K562 (cell line): Measurements from ENCODE around the gene ANO8. TPM values are rescaled to one million over a fixed set of nuclear protein-coding genes. Genes with fewer than 3 reads are reported as not detected.

Experiments used
- ATAC-seq: fragments of 200-7000 bp; cut with Tn5 transposase; 3 replicates; pipeline ENCODE4 v1.9.1; 2020; ENCODE audit warnings: moderate library complexity
- BruUV-seq: library from RNA; stranded (reverse); fragments of 400-500 nt; replicated peaks from 2 replicates; lab custom pipeline; 2021; lab: Mats Ljungman, UMichigan
- CTCF ChIA-PET: fragments of 300-600 bp; formaldehyde crosslinking; extraction: SDS; loops from one replicate; lab custom pipeline; 2021; ENCODE audit warnings: low intra/inter-chr PET ratio; lab: Yijun Ruan, JAX
- POLR2A ChIA-PET: fragments of 300-600, 350-650 bp; sonication (Branson Sonifier 250); formaldehyde crosslinking; extraction: SDS; loops from one replicate; lab custom pipeline; 2021; ENCODE audit warnings: antibody characterized with exemption, inconsistent platforms; lab: Yijun Ruan, JAX
- DNase-seq, 4 experiments: peaks; one replicate each; pipeline versions ENCODE4 v3.0.0 to v3.0.0-alpha.2; 2011 to 2018; ENCODE audit warnings: low spot score in 3 of 4, mixed read lengths in 3 of 4; ENCODE audit errors: extremely low read depth in 1 of 4
- FAIRE-seq: peaks from 2 replicates; lab custom pipeline; 2011; peaks lifted over from hg19 to GRCh38; lab: Jason Lieb, UNC
- H2AFZ ChIP-seq: 2 replicates; pipeline ENCODE4 v1.6.0; 2011; ENCODE audit warnings: low read depth, low read length, control low read depth, inconsistent platforms
- H3K27ac ChIP-seq: fragments of 200-600 bp; 3 replicates; pipeline ENCODE4 v1.8.0; 2011; ENCODE audit warnings: low read depth, mild to moderate bottlenecking, control low read depth, inconsistent platforms, low read length, moderate library complexity, mixed read lengths; ENCODE audit errors: extremely low read depth
- H3K27me3 ChIP-seq, 2 experiments: fragments of 300-600 bp in 1 of 2; 2 replicates in 1 of 2; 3 replicates in 1 of 2; pipeline versions ENCODE4 v1.6.0 to v1.8.0; 2011; ENCODE audit warnings: inconsistent platforms in 2 of 2, low read length in 2 of 2, mild to moderate bottlenecking in 1 of 2, mixed read lengths in 1 of 2, moderate library complexity in 1 of 2; ENCODE audit not compliant: control insufficient read depth in 2 of 2, insufficient read depth in 2 of 2
- H3K36me3 ChIP-seq: fragments of 300-600 bp; 3 replicates; pipeline ENCODE4 v1.8.0; 2011; ENCODE audit warnings: mild to moderate bottlenecking, low read length, inconsistent platforms; ENCODE audit not compliant: control insufficient read depth, insufficient read depth
- H3K4me1 ChIP-seq, 2 experiments: fragments of 200-600 bp in 1 of 2; replicated peaks in 1 of 2; 2 replicates in 1 of 2; 3 replicates in 1 of 2; pipeline versions ENCODE4 v1.5.1 to v1.8.0; 2011; ENCODE audit warnings: inconsistent platforms in 2 of 2, low read length in 2 of 2, mild to moderate bottlenecking in 1 of 2, mixed read lengths in 1 of 2, moderate library complexity in 1 of 2; ENCODE audit not compliant: control insufficient read depth in 2 of 2, insufficient read depth in 2 of 2
- H3K4me2 ChIP-seq: 2 replicates; pipeline ENCODE4 v1.6.1; 2011; ENCODE audit warnings: low read length, control low read depth, inconsistent platforms, mixed read lengths; ENCODE audit not compliant: insufficient read depth
- H3K4me3 ChIP-seq: fragments of 200-600 bp; sonication (generic), shearing (Covaris generic); 2 replicates; pipeline ENCODE4 v1.5.1; 2016; ENCODE audit warnings: control low read depth, inconsistent platforms
- H3K79me2 ChIP-seq: fragments of 200-600 bp; 3 replicates; pipeline ENCODE4 v1.8.0; 2011; ENCODE audit warnings: low read length, inconsistent platforms; ENCODE audit not compliant: control insufficient read depth, insufficient read depth
- H3K9ac ChIP-seq, 2 experiments: 2 replicates each; pipeline versions ENCODE4 v1.6.0 to v1.6.1; 2011; ENCODE audit warnings: low read depth in 2 of 2, low read length in 2 of 2, control low read depth in 1 of 2, inconsistent platforms in 1 of 2, mild to moderate bottlenecking in 1 of 2, mixed read lengths in 1 of 2; ENCODE audit not compliant: insufficient read depth in 1 of 2
- H3K9me1 ChIP-seq: one replicate; pipeline ENCODE4 v1.6.0; 2011; ENCODE audit warnings: inconsistent platforms, mild to moderate bottlenecking, low read length, moderate library complexity; ENCODE audit not compliant: control insufficient read depth, insufficient read depth
- H3K9me3 ChIP-seq: replicated peaks from 2 replicates; pipeline ENCODE4 v1.5.1; 2011; ENCODE audit warnings: low read depth, low read length, inconsistent platforms; ENCODE audit not compliant: control insufficient read depth, insufficient read depth
- H4K20me1 ChIP-seq: replicated peaks from 2 replicates; pipeline ENCODE4 v1.6.1; 2011; ENCODE audit warnings: low read length, inconsistent platforms, mixed read lengths; ENCODE audit not compliant: control insufficient read depth, insufficient read depth
- RREB1 ChIP-seq: fragments of 250-450 bp; sonication (Bioruptor Pico); IDR thresholded peaks from 2 replicates; pipeline ENCODE4 v1.4.0; 2020
- ZNF121 ChIP-seq: sonication (generic); formaldehyde crosslinking; conservative IDR thresholded peaks from 2 replicates; pipeline ENCODE4 v1.8.0; 2022; ENCODE audit warnings: missing genetic modification reagents
- WGBS: fragments of 100-300 bp; shearing (Covaris generic); methylation state at CpG from one replicate; pipeline ENCODE4 v1.1.6; 2016; ENCODE audit warnings: low coverage, mixed read lengths; ENCODE audit not compliant: insufficient coverage; ENCODE audit errors: missing lambda C conversion rate; 5-methylcytosine and 5-hydroxymethylcytosine counted together
- in situ Hi-C: fragments of 300-500 bp; cut with MboI; formaldehyde crosslinking; loops from 4 replicates; pipeline ENCODE4 v1.15.0; 2018; ENCODE audit warnings: inconsistent platforms, mixed read lengths
- intact Hi-C: fragments of 100-400 bp; cut with micrococcal nuclease; formaldehyde crosslinking; loops from 2 replicates; pipeline ENCODE4 v1.14.2; 2022
- polyA plus RNA-seq, 8 experiments: library from polyadenylated mRNA; depleted of rRNA in 4 of 8; stranded (reverse) in 5 of 8; unstranded in 3 of 8; fragments of >200 nt; fragmentation: Nextera tagmentation in 2 of 8; fragmentation: Illumina TruSeq in 1 of 8; extraction: Ambion mirVana in 2 of 8; extraction: Trizol in 1 of 8; gene quantifications; 2 replicates each; pipeline versions ENCODE4 v1.2.1 to v1.2.3, GENCODE V29; 2011 to 2014; ENCODE audit warnings: inconsistent platforms in 1 of 8, missing spikeins in 1 of 8
- total RNA-seq, 7 experiments: library from RNA; depleted of rRNA in 6 of 7; stranded (reverse); fragments of >200 nt in 6 of 7; fragmentation: Illumina TruSeq in 2 of 7; extraction: Trizol in 2 of 7; gene quantifications; 2 replicates each; pipeline versions ENCODE4 v1.2.1 to v1.2.3, GENCODE V29; 2011 to 2021; ENCODE audit warnings: low replicate concordance in 1 of 7

The ANO8 gene
- total and polyA plus RNA-seq, 9 of the 15 experiments (the other 6 are each of a cell fraction or from before 2014, with no cell fraction given) = 0.07 to 7.6 (median 2.3) TPM; not detected in 1

- ChIA-PET POLR2A (interaction anchor here (0.6 to 1.4 kb wide), 7 partner anchors 9 to 124 kb away, joined by 3 to 7 read pairs (median 4); partner anchors contain the start of genes ABHD8 and MRPL34), CTCF (interaction anchor here (0.6 to 1.4 kb wide), 4 partner anchors 10 to 93 kb away, joined by 3 to 6 read pairs (median 4); partner anchors contain the start of gene ABHD8)
- in situ Hi-C loops (loop anchor here (5.0 kb wide), 1 partner anchor 94 kb away; no protein-coding TSS in a partner anchor), intact Hi-C loops (loop anchor here (1.0 to 5.0 kb wide), 5 partner anchors 12 to 396 kb away; partner anchors contain the start of genes ANO8 and MRPL34)
- H3K4me3 ChIP-seq = peak overlapping the region; percentile 62
- H4K20me1 ChIP-seq = no peaks in the 10 kb centered on the region
- no peaks in the 10 kb centered on the region for H3K27me3 ChIP-seq
- H3K36me3 ChIP-seq = peaks cover 15% of the 10 kb centered on the region; the same call in 2 of the 3 replicates
- BruUV-seq = no TSS peak
- peaks cover 7% of the 10 kb centered on the region for H3K9me1 ChIP-seq
- peaks cover 3% of the 10 kb centered on the region; the same call in 1 of the 2 replicates for H3K9me3 ChIP-seq
- H3K4me1 ChIP-seq = peaks cover 12 to 38% of the 10 kb centered on the region in 2 experiments; a peak in 4 of 5 replicates
- TF ChIP-seq ZNF121 (CRISPR knock-in tag) (peak; percentile 77), RREB1 (no peak)
- peak overlapping the region; percentile 92 for H3K4me2 ChIP-seq
- DNase-seq = no peak
- peak overlapping the region; percentile 42 to 86 for H3K9ac ChIP-seq
- no peak for ATAC-seq
- peak overlapping the region; percentile 42 for H3K27ac ChIP-seq
- H2AFZ ChIP-seq = no peak overlapping the region; the same call in none of the 2 replicates
- H3K79me2 ChIP-seq = peaks cover 12% of the 10 kb centered on the region
- 13% methylated on average over 13 of the region's 14 CpGs for WGBS
- no peak for FAIRE-seq
Observed at GRCh38 chr19:17293605-17294004, 41.0 kb downstream of the ANO8 start.
